PC-9 (cell line): ENCODE data around the gene SERP2.

Experiments used
- EZH2 ChIP-seq: fragments of 200-600 bp; sonication (generic); IDR thresholded peaks from 2 replicates; pipeline ENCODE4 v1.8.0; 2017; ENCODE audit warnings: antibody characterized with exemption, low read depth
- TF ChIP-seq, protein P1 (sequence below): fragments of 200-600 bp; sonication (generic); conservative IDR thresholded peaks from 2 replicates; pipeline ENCODE4 v1.6.1; 2017; ENCODE audit warnings: mixed run types, antibody characterized with exemption, mild to moderate bottlenecking, moderate library complexity

- TF ChIP-seq, protein P1, sequence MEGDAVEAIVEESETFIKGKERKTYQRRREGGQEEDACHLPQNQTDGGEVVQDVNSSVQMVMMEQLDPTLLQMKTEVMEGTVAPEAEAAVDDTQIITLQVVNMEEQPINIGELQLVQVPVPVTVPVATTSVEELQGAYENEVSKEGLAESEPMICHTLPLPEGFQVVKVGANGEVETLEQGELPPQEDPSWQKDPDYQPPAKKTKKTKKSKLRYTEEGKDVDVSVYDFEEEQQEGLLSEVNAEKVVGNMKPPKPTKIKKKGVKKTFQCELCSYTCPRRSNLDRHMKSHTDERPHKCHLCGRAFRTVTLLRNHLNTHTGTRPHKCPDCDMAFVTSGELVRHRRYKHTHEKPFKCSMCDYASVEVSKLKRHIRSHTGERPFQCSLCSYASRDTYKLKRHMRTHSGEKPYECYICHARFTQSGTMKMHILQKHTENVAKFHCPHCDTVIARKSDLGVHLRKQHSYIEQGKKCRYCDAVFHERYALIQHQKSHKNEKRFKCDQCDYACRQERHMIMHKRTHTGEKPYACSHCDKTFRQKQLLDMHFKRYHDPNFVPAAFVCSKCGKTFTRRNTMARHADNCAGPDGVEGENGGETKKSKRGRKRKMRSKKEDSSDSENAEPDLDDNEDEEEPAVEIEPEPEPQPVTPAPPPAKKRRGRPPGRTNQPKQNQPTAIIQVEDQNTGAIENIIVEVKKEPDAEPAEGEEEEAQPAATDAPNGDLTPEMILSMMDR: no peak
- no peak for TF ChIP-seq EZH2
These were observed 14.9 kb downstream of the SERP2 start for GRCh38 chr13:44388427-44389059.
